ES-I3 (cell line): ENCODE results near the gene CATSPERB.
A peak's percentile ranks its signal among the peaks of the same experiment; 100 is the strongest.
"Not testable (repeated sequence)": the region's sequence is repeated elsewhere in the genome, so short reads cannot be mapped to it uniquely, and the experiment has no call there.

Experiments
- H3K36me3 ChIP-seq: 2 replicates; pipeline ENCODE4 v1.6.1; 2013; ENCODE audit warnings: mild to moderate bottlenecking, low read length, control low read depth, moderate library complexity; ENCODE audit not compliant: insufficient read depth
- H3K4me1 ChIP-seq: 2 replicates; pipeline ENCODE4 v1.6.1; 2013; ENCODE audit warnings: mild to moderate bottlenecking, control low read depth, low read length; ENCODE audit not compliant: insufficient read depth
- H3K9ac ChIP-seq: 2 replicates; pipeline ENCODE4 v1.6.1; 2013; ENCODE audit warnings: low read depth, mild to moderate bottlenecking, low read length, moderate library complexity
- H3K9me3 ChIP-seq: 2 replicates; pipeline ENCODE4 v1.6.1; 2013; ENCODE audit warnings: mild to moderate bottlenecking, low read length, moderate library complexity; ENCODE audit not compliant: control insufficient read depth, insufficient read depth

Gene CATSPERB

DNA sequence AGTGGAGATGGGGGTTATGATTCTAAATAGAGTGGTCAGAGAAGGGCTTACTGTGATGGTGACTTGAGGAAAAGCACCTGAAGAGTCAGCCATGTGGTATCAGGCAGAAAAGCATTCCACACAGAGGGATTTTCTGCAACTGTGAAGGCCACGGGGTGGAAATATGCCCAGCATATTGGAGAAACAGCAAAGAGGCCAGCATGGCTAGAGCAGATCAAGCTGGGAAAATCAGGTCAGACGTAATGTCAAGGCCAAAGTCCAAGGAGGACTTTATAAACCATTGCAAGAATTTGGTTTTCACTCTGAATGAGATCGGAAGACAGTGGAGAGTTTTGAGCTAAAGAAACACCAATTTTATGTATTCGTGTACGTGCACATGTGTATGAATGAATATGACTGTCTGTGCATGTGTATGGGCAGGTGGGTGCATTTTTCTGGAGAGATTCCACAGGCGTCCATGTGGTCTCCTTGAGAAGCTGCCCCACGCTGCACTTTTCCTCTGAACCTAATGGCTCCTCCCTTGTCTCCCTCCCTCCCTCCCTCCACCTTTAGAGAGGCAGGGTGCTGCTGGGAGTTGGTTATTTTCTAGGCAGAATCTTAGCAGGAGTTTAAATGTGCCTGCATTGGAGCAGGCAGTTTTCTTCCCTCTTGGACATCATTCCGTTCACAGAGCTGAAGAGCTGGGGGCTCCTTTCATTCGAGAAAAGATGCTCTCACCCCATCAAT lies 124.4 kb downstream of the CATSPERB start:
- no peaks in the 10 kb centered on the region for H3K36me3 ChIP-seq
- H3K4me1 ChIP-seq = no peaks in the 10 kb centered on the region
- no peak overlapping the region for H3K9ac ChIP-seq
- H3K9me3 ChIP-seq = no peaks in the 10 kb centered on the region

- Histone ChIP-seq H3K9me3 (no peaks in the 10 kb centered on the region), H3K4me1 (no peaks in the 10 kb centered on the region), H3K36me3 (no peaks in the 10 kb centered on the region), H3K9ac (no peak overlapping the region)
Observed at GRCh38 chr14:91606851-91607250, 125.0 kb downstream of the CATSPERB start.

GRCh38 chr14:91604611-91605010 lies 127.3 kb downstream of the CATSPERB start:
- H3K4me1 ChIP-seq, H3K9ac ChIP-seq, H3K36me3 ChIP-seq, H3K9me3 ChIP-seq: not testable (repeated sequence)

GRCh38 chr14:91599994-91600393 lies 131.9 kb downstream of the CATSPERB start:
- Histone ChIP-seq H3K36me3 (no peaks in the 10 kb centered on the region), H3K9me3 (peaks cover 5% of the 10 kb centered on the region; the same call in 1 of the 2 replicates), H3K9ac (no peak overlapping the region), H3K4me1 (no peaks in the 10 kb centered on the region)

DNA sequence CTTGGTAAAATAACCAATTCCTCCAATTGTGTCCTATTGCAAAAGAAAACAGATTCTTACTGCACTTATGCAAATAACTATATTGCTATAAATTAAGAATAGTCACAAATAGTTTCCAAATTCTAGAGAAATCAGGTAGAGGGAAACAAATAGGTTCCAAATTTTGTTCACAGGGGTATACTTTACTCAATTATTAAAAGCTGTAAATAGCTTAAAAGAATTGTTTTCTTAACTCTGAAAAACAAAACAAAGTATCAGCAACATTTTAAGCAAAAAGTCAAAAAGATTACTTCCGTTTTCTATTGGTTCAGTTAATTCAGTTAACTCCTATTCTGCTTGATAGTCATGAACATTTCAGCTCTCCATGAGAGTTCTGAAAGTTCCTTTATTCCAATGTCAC lies 136.2 kb downstream of the CATSPERB start:
- no peaks in the 10 kb centered on the region for H3K4me1 ChIP-seq
- H3K9me3 ChIP-seq = peaks cover 5% of the 10 kb centered on the region; the same call in 1 of the 2 replicates
- no peaks in the 10 kb centered on the region for H3K36me3 ChIP-seq
- H3K9ac ChIP-seq = no peak overlapping the region

- not testable (repeated sequence) for H3K9ac ChIP-seq, H3K36me3 ChIP-seq, H3K4me1 ChIP-seq, H3K9me3 ChIP-seq
Observed at GRCh38 chr14:91593957-91594356, 137.9 kb downstream of the CATSPERB start.

GRCh38 chr14:91586410-91586809 lies 145.5 kb downstream of the CATSPERB start:
- Histone ChIP-seq H3K4me1 (peaks cover 6% of the 10 kb centered on the region; the same call in 1 of the 2 replicates), H3K9me3 (peaks cover 3% of the 10 kb centered on the region; the same call in 1 of the 2 replicates), H3K9ac (no peak overlapping the region), H3K36me3 (no peaks in the 10 kb centered on the region)

DNA sequence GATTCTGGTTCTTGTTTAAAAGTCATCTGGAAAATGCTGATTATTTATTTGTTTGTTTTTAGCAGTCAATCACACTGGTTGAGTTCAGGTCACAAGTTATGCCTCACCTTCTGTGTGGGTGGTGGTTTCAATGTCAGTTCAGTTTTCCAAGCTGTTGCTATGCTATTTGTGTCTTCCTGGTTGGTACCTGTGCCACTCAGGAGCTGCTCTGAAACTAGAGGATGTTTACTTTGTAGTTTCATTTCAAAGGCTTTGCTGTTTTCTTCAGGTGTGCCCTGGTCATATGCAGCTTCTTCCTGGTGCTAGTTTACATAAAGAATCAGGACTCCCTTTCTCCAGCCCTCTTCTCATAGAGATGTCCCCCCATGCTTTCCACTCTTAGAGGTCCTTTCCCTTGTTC lies 146.0 kb downstream of the CATSPERB start:
- peaks cover 11% of the 10 kb centered on the region; the same call in 1 of the 2 replicates for H3K4me1 ChIP-seq
- H3K9me3 ChIP-seq = peaks cover 3% of the 10 kb centered on the region; the same call in 1 of the 2 replicates
- no peak overlapping the region for H3K9ac ChIP-seq
- H3K36me3 ChIP-seq = no peaks in the 10 kb centered on the region

GRCh38 chr14:91582761-91583160 lies 149.1 kb downstream of the CATSPERB start:
- no peaks in the 10 kb centered on the region for H3K36me3 ChIP-seq
- peaks cover 13% of the 10 kb centered on the region; the same call in 1 of the 2 replicates for H3K4me1 ChIP-seq
- H3K9ac ChIP-seq = no peak overlapping the region
- H3K9me3 ChIP-seq = peaks cover 3% of the 10 kb centered on the region; the same call in 1 of the 2 replicates

- H3K9ac ChIP-seq = no peak overlapping the region
- peaks cover 5% of the 10 kb centered on the region for H3K9me3 ChIP-seq
- peaks cover 13% of the 10 kb centered on the region; the same call in 1 of the 2 replicates for H3K4me1 ChIP-seq
- no peaks in the 10 kb centered on the region for H3K36me3 ChIP-seq
Observed at GRCh38 chr14:91580876-91581577, 150.9 kb downstream of the CATSPERB start.

DNA sequence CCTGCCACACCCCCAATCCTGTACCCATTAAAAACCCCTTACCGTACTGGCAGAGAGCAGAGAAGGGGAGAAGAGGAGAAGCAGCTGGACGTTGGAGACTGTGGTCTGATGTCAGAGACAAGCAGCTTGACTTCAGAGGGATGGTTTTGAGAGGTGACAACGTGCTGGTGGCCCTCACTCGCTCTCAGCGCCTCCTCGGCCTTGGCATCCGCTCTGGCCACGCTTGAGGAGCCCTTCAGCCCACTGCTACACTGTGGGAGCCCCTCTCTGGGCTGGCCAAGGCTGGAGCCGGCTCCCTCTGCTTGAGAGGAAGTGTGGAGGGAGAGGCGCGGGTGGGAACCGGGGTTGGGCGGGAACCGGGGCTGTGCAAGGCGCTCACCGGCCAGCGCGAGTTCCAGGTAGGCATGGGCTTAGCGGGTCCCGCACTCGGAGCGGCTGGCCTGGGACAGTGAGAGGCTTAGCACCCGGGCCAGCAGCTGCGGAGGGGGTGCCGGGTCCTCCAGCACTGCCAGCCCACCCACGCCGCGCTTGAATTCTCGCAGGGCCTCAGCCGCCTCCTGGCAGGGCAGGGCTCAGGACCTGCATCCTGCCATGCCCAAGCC lies 154.2 kb downstream of the CATSPERB start:
- Histone ChIP-seq H3K9me3 (peaks cover 2% of the 10 kb centered on the region; the same call in 1 of the 2 replicates), H3K9ac (no peak overlapping the region), H3K4me1 (peaks cover 13% of the 10 kb centered on the region; the same call in 1 of the 2 replicates), H3K36me3 (no peaks in the 10 kb centered on the region)

- no peaks in the 10 kb centered on the region for H3K36me3 ChIP-seq
- no peaks in the 10 kb centered on the region for H3K4me1 ChIP-seq
- H3K9me3 ChIP-seq = peaks cover 2% of the 10 kb centered on the region; the same call in 1 of the 2 replicates
- peak overlapping the region; percentile 61; the same call in 1 of the 2 replicates for H3K9ac ChIP-seq
Observed at GRCh38 chr14:91575469-91576208, 156.2 kb downstream of the CATSPERB start.

GRCh38 chr14:91573894-91574837 lies 157.7 kb downstream of the CATSPERB start:
- H3K4me1 ChIP-seq = no peaks in the 10 kb centered on the region
- no peaks in the 10 kb centered on the region for H3K36me3 ChIP-seq
- peaks cover 2% of the 10 kb centered on the region; the same call in 1 of the 2 replicates for H3K9me3 ChIP-seq
- H3K9ac ChIP-seq = peak overlapping the region; percentile 61; the same call in 1 of the 2 replicates
